ENCODE data around the gene EN2. TPM values are rescaled to one million over a fixed set of nuclear protein-coding genes. Genes with fewer than 3 reads are reported as not detected.

Gene EN2
- total RNA-seq, 2 donors from 2014 or later = not detected

- no peak overlapping the region for H3K27ac Mint-ChIP-seq
Measured at GRCh38 chr7:155422599-155423336, 35.2 kb upstream of the EN2 start.

GRCh38 chr7:155423337-155424285, 34.3 kb upstream of the EN2 start:
- Histone ChIP-seq H3K9ac (ENCODE audit: extremely low read depth, low read length, poor library complexity, severe bottlenecking) (no peak overlapping the region), H3K4me3 (ENCODE audit: low read length) (no peak overlapping the region), H3K27ac (ENCODE audit: low read depth, low read length) (no peak overlapping the region), H3K36me3 (ENCODE audit: control insufficient read depth, insufficient read depth, low read length) (no peaks in the 10 kb centered on the region), H3K27me3 (ENCODE audit: control insufficient read depth, insufficient read depth, low read length, poor library complexity, severe bottlenecking) (peaks cover 14% of the 10 kb centered on the region), H3K4me1 (ENCODE audit: control insufficient read depth, insufficient read depth, low read length) (no peaks in the 10 kb centered on the region), H3K9me3 (ENCODE audit: control insufficient read depth, low read length) (no peaks in the 10 kb centered on the region)
- Mint-ChIP-seq H3K4me3 (no peak overlapping the region), H3K9me3 (no peaks in the 10 kb centered on the region), H3K27ac (no peak overlapping the region), H3K4me1 (no peaks in the 10 kb centered on the region), H3K36me3 (ENCODE audit: low read depth) (no peaks in the 10 kb centered on the region), H3K27me3 (ENCODE audit: insufficient read depth) (peaks cover 40% of the 10 kb centered on the region)
- no peak for DNase-seq
- no peak for TF ChIP-seq CTCF (conservative IDR thresholded peaks at IDR 0.05)
- 93 to 94% methylated on average over 15 to 24 of the region's 24 CpGs for WGBS, 2 experiments (ENCODE audit: insufficient coverage in 1 of 2, insufficient read length in 1 of 2)

More at GRCh38 chr7:155422599-155423336, 35.2 kb upstream of the EN2 start:
- Mint-ChIP-seq H3K36me3 (ENCODE audit: low read depth) (no peaks in the 10 kb centered on the region), H3K4me3 (no peak overlapping the region), H3K9me3 (no peaks in the 10 kb centered on the region), H3K27me3 (ENCODE audit: insufficient read depth) (peaks cover 33% of the 10 kb centered on the region), H3K4me1 (no peaks in the 10 kb centered on the region)
- Histone ChIP-seq H3K9me3 (ENCODE audit: control insufficient read depth, low read length) (no peaks in the 10 kb centered on the region), H3K36me3 (ENCODE audit: control insufficient read depth, insufficient read depth, low read length) (no peaks in the 10 kb centered on the region), H3K4me3 (ENCODE audit: low read length) (no peak overlapping the region), H3K9ac (ENCODE audit: extremely low read depth, low read length, poor library complexity, severe bottlenecking) (no peak overlapping the region), H3K27me3 (ENCODE audit: control insufficient read depth, insufficient read depth, low read length, poor library complexity, severe bottlenecking) (peaks cover 10% of the 10 kb centered on the region), H3K27ac (ENCODE audit: low read depth, low read length) (no peak overlapping the region), H3K4me1 (ENCODE audit: control insufficient read depth, insufficient read depth, low read length) (no peaks in the 10 kb centered on the region)
- no peak for DNase-seq
- WGBS, 2 experiments (ENCODE audit: insufficient coverage in 1 of 2, insufficient read length in 1 of 2) = 91 to 100% methylated on average over 2 to 19 of the region's 19 CpGs
- no peak for TF ChIP-seq CTCF (conservative IDR thresholded peaks at IDR 0.05)

- Histone ChIP-seq H3K9ac (ENCODE audit: extremely low read depth, low read length, poor library complexity, severe bottlenecking) (no peak overlapping the region), H3K36me3 (ENCODE audit: control insufficient read depth, insufficient read depth, low read length) (no peaks in the 10 kb centered on the region), H3K9me3 (ENCODE audit: control insufficient read depth, low read length) (no peaks in the 10 kb centered on the region), H3K4me3 (ENCODE audit: low read length) (no peak overlapping the region), H3K4me1 (ENCODE audit: control insufficient read depth, insufficient read depth, low read length) (no peaks in the 10 kb centered on the region), H3K27ac (ENCODE audit: low read depth, low read length) (no peak overlapping the region), H3K27me3 (ENCODE audit: control insufficient read depth, insufficient read depth, low read length, poor library complexity, severe bottlenecking) (peaks cover 14% of the 10 kb centered on the region)
- WGBS, 2 experiments (ENCODE audit: insufficient coverage in 1 of 2, insufficient read length in 1 of 2) = 95% methylated on average over 18 to 22 of the region's 22 CpGs
- no peaks in the 10 kb centered on the region for H3K36me3 Mint-ChIP-seq (ENCODE audit: low read depth)
- DNase-seq = no peak
- no peak for TF ChIP-seq CTCF (conservative IDR thresholded peaks at IDR 0.05)
- H3K4me1 Mint-ChIP-seq = no peaks in the 10 kb centered on the region
- H3K27ac Mint-ChIP-seq = no peak overlapping the region
- no peaks in the 10 kb centered on the region for H3K9me3 Mint-ChIP-seq
- no peak overlapping the region for H3K4me3 Mint-ChIP-seq
- peaks cover 48% of the 10 kb centered on the region for H3K27me3 Mint-ChIP-seq (ENCODE audit: insufficient read depth)
Measured at GRCh38 chr7:155424301-155425010, 33.5 kb upstream of the EN2 start.

Measured in endodermal cell (in vitro differentiated cells).